Stimulated activated CD8-positive, alpha-beta memory T cell treated with anti-CD3 and anti-CD28 coated beads, Interleukin-7, amount 100 ng/mL, for 1 hour (primary cell): Measurements from ENCODE around the gene PODNL1.

Experiments
- DNase-seq, 2 donors: peaks; one replicate each; pipeline ENCODE4 v3.0.0-alpha.2; 2020; ENCODE audit warnings: low read depth in 2 of 2

PODNL1 gene

GRCh38 chr19:13958043-13958442 lies 19.8 kb upstream of the PODNL1 start:
- DNase-seq, result no peak

GRCh38 chr19:13957051-13957450 lies 18.8 kb upstream of the PODNL1 start:
- no peak for DNase-seq

GRCh38 chr19:13956365-13956744 lies 18.1 kb upstream of the PODNL1 start:
- no peak for DNase-seq

GRCh38 chr19:13955662-13956364 lies 17.6 kb upstream of the PODNL1 start:
- DNase-seq, result no peak

GRCh38 chr19:13954185-13954584 lies 16.0 kb upstream of the PODNL1 start:
- DNase-seq, result no peak

- no peak for DNase-seq
Measured at GRCh38 chr19:13952931-13953531, 14.8 kb upstream of the PODNL1 start.

GRCh38 chr19:13952154-13952930 lies 14.1 kb upstream of the PODNL1 start, which contains the start of gene DCAF15:
Gene DCAF15 (plus strand): TSS chr19:13952509. CDS start chr19:13952513, 4 bp downstream.
- DNase-seq, result peak; percentile 95

GRCh38 chr19:13951799-13952153 lies 13.6 kb upstream of the PODNL1 start:
- no peak for DNase-seq

- DNase-seq, result no peak
Measured at GRCh38 chr19:13951043-13951442, 12.8 kb upstream of the PODNL1 start.

GRCh38 chr19:13946414-13946813 lies 8.2 kb upstream of the PODNL1 start:
- DNase-seq, result no peak

- DNase-seq, result no peak
Measured at GRCh38 chr19:13942023-13942684, 3.9 kb upstream of the PODNL1 start.

GRCh38 chr19:13937479-13938300 lies 527 bp downstream of the PODNL1 start:
- no peak for DNase-seq

GRCh38 chr19:13935765-13936510 lies 2.3 kb downstream of the PODNL1 start:
- no peak for DNase-seq

- DNase-seq, result no peak
Measured at GRCh38 chr19:13934785-13935109, 3.5 kb downstream of the PODNL1 start.

GRCh38 chr19:13932911-13933393 lies 5.3 kb downstream of the PODNL1 start:
- DNase-seq, result no peak

GRCh38 chr19:13932149-13932637 lies 6.0 kb downstream of the PODNL1 start:
- no peak for DNase-seq

- DNase-seq, result no peak
Measured at GRCh38 chr19:13931391-13932148, 6.6 kb downstream of the PODNL1 start.

GRCh38 chr19:13930402-13930801 lies 7.8 kb downstream of the PODNL1 start:
- DNase-seq, result no peak

- DNase-seq, result no peak
Measured at GRCh38 chr19:13929956-13930355, 8.3 kb downstream of the PODNL1 start.

- no peak for DNase-seq
Measured at GRCh38 chr19:13929340-13929739, 8.9 kb downstream of the PODNL1 start.
